Adrenal gland (tissue), 5 donors: ENCODE results near the gene CYP21A2.
"Not testable (repeated sequence)": the region's sequence is repeated elsewhere in the genome, so short reads cannot be mapped to it uniquely, and the experiment has no call there.

Source experiments
- POLR2A ChIP-seq, 2 donors: fragments of 450-650 bp; IDR thresholded peaks; one replicate each; pipeline ENCODE4 v1.6.1; 2017; ENCODE audit warnings: antibody characterized with exemption in 2 of 2, mild to moderate bottlenecking in 2 of 2, moderate library complexity in 1 of 2
- TF ChIP-seq, protein P1 (sequence below), 6 experiments: fragments of 450-650 bp in 4 of 6; fragments of 200-600 bp in 2 of 6; sonication (generic) in 1 of 6; IDR thresholded peaks; 1 replicate in 5 of 6; 2 replicates in 1 of 6; pipeline versions ENCODE4 v1.5.1 to v1.8.0; 2016 to 2021; ENCODE audit warnings: antibody characterized with exemption in 6 of 6, mild to moderate bottlenecking in 2 of 6, moderate library complexity in 1 of 6
- donor health status: DM: no; HTN: no; CAD: no.

DNA sequence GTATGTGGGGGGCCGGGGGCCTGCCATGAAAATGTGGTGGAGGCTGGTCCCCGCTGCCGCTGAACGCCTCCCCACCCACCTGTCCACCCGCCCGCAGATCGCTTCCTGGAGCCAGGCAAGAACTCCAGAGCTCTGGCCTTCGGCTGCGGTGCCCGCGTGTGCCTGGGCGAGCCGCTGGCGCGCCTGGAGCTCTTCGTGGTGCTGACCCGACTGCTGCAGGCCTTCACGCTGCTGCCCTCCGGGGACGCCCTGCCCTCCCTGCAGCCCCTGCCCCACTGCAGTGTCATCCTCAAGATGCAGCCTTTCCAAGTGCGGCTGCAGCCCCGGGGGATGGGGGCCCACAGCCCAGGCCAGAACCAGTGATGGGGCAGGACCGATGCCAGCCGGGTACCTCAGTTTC, 30.2 kb upstream of the CYP21A2 start:
- TF ChIP-seq, protein P1, sequence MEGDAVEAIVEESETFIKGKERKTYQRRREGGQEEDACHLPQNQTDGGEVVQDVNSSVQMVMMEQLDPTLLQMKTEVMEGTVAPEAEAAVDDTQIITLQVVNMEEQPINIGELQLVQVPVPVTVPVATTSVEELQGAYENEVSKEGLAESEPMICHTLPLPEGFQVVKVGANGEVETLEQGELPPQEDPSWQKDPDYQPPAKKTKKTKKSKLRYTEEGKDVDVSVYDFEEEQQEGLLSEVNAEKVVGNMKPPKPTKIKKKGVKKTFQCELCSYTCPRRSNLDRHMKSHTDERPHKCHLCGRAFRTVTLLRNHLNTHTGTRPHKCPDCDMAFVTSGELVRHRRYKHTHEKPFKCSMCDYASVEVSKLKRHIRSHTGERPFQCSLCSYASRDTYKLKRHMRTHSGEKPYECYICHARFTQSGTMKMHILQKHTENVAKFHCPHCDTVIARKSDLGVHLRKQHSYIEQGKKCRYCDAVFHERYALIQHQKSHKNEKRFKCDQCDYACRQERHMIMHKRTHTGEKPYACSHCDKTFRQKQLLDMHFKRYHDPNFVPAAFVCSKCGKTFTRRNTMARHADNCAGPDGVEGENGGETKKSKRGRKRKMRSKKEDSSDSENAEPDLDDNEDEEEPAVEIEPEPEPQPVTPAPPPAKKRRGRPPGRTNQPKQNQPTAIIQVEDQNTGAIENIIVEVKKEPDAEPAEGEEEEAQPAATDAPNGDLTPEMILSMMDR (IDR thresholded peaks at IDR 0.05), result not testable (repeated sequence)
- TF ChIP-seq POLR2A (IDR thresholded peaks at IDR 0.05), result not testable (repeated sequence)
